ENCODE results near the gene EMID1.

The EMID1 gene

GRCh38 chr22:29259253-29259899 is 53.7 kb downstream of the EMID1 start:
- DNase-seq (ENCODE audit: low read depth in 4 of 4, low spot score in 1 of 4), result no peak

DNA sequence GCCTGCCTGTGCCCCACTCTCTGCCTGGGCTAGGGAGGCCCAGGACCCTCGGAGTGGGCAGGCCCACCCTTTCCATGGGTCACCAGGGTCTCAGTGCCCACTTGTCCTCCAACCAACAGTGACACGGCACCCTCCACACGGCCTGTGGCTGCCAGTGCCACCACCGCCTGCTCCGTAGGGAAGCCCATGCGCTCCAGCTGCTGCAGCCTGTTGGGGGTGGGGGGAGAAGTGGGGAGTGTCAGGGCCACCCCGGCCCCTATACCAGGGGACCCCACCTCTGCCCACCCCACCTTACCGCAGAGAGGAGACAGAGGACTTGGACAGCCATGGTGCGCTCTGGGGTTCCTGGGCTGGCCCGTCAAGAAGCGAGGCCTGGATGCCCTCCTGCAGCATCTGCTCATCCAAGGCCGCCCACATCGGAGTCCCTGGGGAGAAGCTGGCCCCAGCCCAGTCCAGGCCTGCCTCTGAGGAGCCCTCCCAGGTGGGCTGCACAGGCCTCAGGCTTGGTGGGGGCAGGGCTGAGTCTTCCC is 54.4 kb downstream of the EMID1 start:
- no peak for DNase-seq (ENCODE audit: low read depth in 4 of 4, low spot score in 1 of 4)

DNA sequence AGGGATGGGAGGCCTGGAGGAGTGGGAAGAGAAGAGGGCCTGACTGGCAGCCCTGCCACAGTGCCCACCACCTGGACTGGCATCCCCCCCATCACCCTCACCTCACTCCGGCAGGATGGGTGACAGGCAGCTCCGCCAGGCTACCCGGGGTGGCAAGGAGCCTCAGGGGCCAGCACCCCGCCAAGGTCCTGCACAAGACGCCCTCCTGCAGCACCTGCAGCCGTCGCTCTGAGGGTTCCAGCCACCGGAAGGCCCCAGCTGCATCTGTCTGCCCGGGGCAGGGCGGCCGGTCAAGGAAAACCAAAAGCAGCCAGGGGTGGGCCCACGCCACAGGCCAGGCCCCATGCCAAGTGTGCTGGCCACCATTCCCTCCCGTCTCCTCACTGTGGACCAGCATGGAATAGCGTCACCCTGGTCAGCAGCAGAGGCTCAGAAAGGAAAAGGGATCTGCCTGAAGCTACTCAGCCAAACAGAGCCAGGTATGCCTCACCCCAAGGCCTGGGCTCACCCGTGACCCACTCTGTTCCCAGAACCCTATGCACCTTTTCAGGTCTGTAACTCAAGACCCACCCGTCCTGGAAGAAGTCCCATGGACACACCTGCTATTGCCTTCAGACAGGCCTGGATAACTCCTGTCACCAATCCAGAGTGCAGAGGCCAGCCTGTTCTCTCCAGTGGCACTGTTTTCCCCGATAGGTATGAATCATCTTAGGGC is 55.1 kb downstream of the EMID1 start:
- DNase-seq (ENCODE audit: low read depth in 4 of 4, low spot score in 1 of 4), result no peak

GRCh38 chr22:29263791-29264276 is 58.1 kb downstream of the EMID1 start:
- no peak for DNase-seq (ENCODE audit: low read depth in 4 of 4, low spot score in 1 of 4)

- no peak for DNase-seq (ENCODE audit: low read depth in 4 of 4, low spot score in 1 of 4)
Measured at GRCh38 chr22:29265305-29265704, 59.6 kb downstream of the EMID1 start.

DNA sequence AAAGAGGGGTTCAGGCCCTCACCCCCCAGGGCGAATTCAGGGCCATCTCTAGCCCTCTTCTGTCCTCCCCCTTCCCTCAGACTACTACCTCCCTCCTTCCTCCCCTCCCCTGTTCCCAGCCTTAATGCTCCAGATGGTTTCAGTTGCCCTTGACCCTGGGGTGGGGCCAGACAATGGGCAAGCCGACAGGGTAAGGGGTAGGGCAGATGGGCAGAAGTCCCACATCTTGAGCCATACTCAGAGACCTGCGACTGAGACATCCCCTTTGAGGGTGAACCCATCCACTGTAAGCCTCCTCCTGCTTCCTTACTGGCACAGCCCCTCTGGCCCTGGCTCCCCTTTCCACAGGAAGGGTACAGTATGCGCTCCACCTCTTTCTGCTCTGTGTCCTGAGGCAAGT is 60.2 kb downstream of the EMID1 start:
- DNase-seq (ENCODE audit: low read depth in 4 of 4, low spot score in 1 of 4), result no peak

- no peak for DNase-seq (ENCODE audit: low read depth in 4 of 4, low spot score in 1 of 4)
Measured at GRCh38 chr22:29266564-29267461, 61.1 kb downstream of the EMID1 start.

- DNase-seq (ENCODE audit: low read depth in 4 of 4, low spot score in 1 of 4), result no peak
Measured at GRCh38 chr22:29267462-29267857, 61.8 kb downstream of the EMID1 start.

- peak; percentile 92 to 96 (median 94) for DNase-seq (ENCODE audit: low read depth in 4 of 4, low spot score in 1 of 4)
Measured at GRCh38 chr22:29267858-29268510, 62.3 kb downstream of the EMID1 start, which contains the start of the genes EWSR1 and RHBDD3. EWSR1 (plus strand) TSS chr22:29268268; CDS start chr22:29268337, 69 bp downstream. RHBDD3 (minus strand) TSS chr22:29267981; CDS start chr22:29265626, 2,355 bp downstream.

DNA sequence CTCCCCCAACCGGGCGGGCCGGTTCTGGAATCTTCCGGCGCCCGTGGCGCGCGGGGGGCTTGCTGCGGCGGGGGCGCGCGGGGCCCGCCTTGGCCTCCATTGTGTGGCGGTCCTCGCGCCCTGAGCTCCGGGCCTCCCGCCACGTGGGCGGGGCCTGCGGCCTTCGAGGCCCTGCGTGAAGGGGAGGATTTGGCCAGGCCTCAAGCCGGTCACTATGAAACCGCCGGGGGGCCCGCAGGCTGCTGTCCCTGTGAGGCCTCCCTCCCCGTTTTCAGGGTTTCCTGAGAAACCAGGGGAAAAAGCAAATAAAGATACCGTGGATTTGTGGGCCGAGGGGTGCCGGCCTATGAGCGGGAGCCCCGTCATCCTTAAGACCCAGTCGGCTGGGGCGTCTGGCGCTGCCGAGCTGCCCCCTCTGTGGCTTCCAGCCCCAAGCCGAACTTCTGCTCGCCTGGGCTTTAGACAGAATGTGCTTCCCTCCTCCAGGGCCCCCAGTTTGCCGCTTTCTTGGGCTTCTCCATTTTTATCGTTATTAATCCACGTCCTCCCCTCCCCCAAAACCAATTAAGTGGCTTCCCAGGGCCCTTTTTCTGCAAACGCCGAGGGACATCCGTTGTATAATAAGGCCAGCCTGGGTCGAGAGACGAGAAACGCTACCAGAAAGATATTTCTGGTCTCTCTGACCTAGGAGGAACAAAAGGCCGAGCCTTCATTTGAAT is 63.0 kb downstream of the EMID1 start:
- no peak for DNase-seq (ENCODE audit: low read depth in 4 of 4, low spot score in 1 of 4)

- no peak for DNase-seq (ENCODE audit: low read depth in 4 of 4, low spot score in 1 of 4)
Measured at GRCh38 chr22:29269230-29269604, 63.5 kb downstream of the EMID1 start.

DNA sequence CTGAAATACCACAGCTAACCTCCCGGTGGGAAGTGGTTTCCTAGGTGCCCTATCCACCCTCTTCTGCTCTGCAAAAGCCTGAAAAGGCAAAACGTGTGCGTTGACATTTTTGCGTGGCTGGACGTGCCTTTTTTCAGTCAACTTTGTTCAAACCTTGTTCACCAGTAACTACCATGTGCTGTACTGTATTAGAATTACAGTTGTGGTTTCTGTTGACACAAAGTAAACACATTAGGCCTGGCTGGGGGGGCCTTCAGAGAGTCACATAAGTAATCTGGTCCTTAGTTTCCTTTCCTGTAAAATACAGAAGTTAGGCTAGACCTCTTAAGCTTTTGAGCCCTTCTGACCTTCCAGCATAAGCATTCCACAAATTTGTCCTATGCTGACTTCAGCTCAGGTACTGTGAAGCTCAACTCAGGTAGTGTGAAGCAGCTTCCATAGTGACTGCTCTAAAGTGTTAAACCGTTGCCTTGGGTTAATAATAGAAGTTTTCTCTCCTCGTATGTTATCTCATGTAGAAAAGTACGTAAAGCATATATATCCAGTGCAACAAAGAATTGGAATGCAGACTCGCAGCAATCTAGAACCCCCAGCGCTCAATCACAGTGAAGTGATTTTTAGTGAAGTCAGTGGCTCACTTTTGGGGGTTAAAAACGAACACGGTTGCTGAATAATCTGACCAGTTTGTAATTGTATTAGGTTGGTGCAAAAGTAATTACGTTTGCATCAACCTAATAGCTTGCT is 64.2 kb downstream of the EMID1 start:
- DNase-seq (ENCODE audit: low read depth in 4 of 4, low spot score in 1 of 4), result no peak

- DNase-seq (ENCODE audit: low read depth in 4 of 4, low spot score in 1 of 4), result no peak
Measured at GRCh38 chr22:29270475-29271271, 65.0 kb downstream of the EMID1 start.

- DNase-seq (ENCODE audit: low read depth in 4 of 4, low spot score in 1 of 4), result no peak
Measured at GRCh38 chr22:29272624-29273023, 66.9 kb downstream of the EMID1 start.

GRCh38 chr22:29275167-29275566 is 69.5 kb downstream of the EMID1 start:
- DNase-seq (ENCODE audit: low read depth in 4 of 4, low spot score in 1 of 4), result no peak

GRCh38 chr22:29275819-29276565 is 70.3 kb downstream of the EMID1 start:
- DNase-seq (ENCODE audit: low read depth in 4 of 4, low spot score in 1 of 4), result no peak

GRCh38 chr22:29277927-29278326 is 72.2 kb downstream of the EMID1 start:
- DNase-seq (ENCODE audit: low read depth in 4 of 4, low spot score in 1 of 4), result no peak

- no peak for DNase-seq (ENCODE audit: low read depth in 4 of 4, low spot score in 1 of 4)
Measured at GRCh38 chr22:29284196-29284595, 78.5 kb downstream of the EMID1 start.

Measured in stimulated activated CD4-positive, alpha-beta T cell treated with anti-CD3 and anti-CD28 coated beads, Interleukin-1b, Interleukin-23, amount 100 ng/mL, for 24 hours (primary cell).